HepG2 (cell line): Measurements from ENCODE around the gene KSR1. TPM values are rescaled to one million over a fixed set of nuclear protein-coding genes. Genes with fewer than 3 reads are reported as not detected.
A peak's percentile ranks its signal among the peaks of the same experiment; 100 is the strongest.

Experiments
- ATAC-seq: fragments of 200-7000 bp; cut with Tn5 transposase; 3 replicates; pipeline ENCODE4 v1.9.1; 2020; ENCODE audit warnings: mild to moderate bottlenecking, moderate library complexity
- BruUV-seq: library from RNA; stranded (reverse); fragments of 400-500 nt; replicated peaks from 2 replicates; lab custom pipeline; 2021; lab: Mats Ljungman, UMichigan
- CTCF ChIA-PET: fragments of 300-600 bp; formaldehyde crosslinking; extraction: SDS; loops from one replicate; lab custom pipeline; 2021; ENCODE audit warnings: low total read pairs, inconsistent platforms, low intra/inter-chr PET ratio; lab: Yijun Ruan, JAX
- POLR2A ChIA-PET: fragments of 350-600 bp; sonication (Branson Sonifier 250); formaldehyde crosslinking; loops from one replicate; lab custom pipeline; 2020; ENCODE audit warnings: antibody characterized with exemption, inconsistent platforms; lab: Yijun Ruan, JAX
- DNase-seq: peaks from one replicate; pipeline ENCODE4 v3.0.0-alpha.2; 2015; ENCODE audit warnings: low spot score
- FAIRE-seq: peaks from 3 replicates; lab custom pipeline; 2011; peaks lifted over from hg19 to GRCh38; lab: Jason Lieb, UNC
- H2AFZ ChIP-seq: one replicate; pipeline ENCODE4 v1.6.1; 2011; ENCODE audit warnings: low read length, inconsistent platforms
- H3K27ac ChIP-seq: fragments of 300-600 bp; 3 replicates; pipeline ENCODE4 v1.8.0; 2011; ENCODE audit warnings: mixed run types, mild to moderate bottlenecking, mixed read lengths, low read length, inconsistent platforms; ENCODE audit not compliant: insufficient read depth; ENCODE audit errors: extremely low read length
- H3K27me3 ChIP-seq, 2 experiments: fragments of 200-600 bp in 1 of 2; 2 replicates in 1 of 2; 3 replicates in 1 of 2; pipeline versions ENCODE4 v1.6.0 to v1.8.0; 2011; ENCODE audit warnings: low read length in 2 of 2, mild to moderate bottlenecking in 2 of 2, moderate library complexity in 2 of 2, inconsistent platforms in 1 of 2; ENCODE audit not compliant: insufficient read depth in 2 of 2, control insufficient read depth in 1 of 2
- H3K36me3 ChIP-seq, 2 experiments: fragments of 200-600 bp in 1 of 2; replicated peaks in 1 of 2; 2 replicates in 1 of 2; 3 replicates in 1 of 2; pipeline versions ENCODE4 v1.5.1 to v1.8.0; 2011; ENCODE audit warnings: low read length in 2 of 2, inconsistent platforms in 1 of 2; ENCODE audit not compliant: insufficient read depth in 2 of 2, control insufficient read depth in 1 of 2
- H3K4me1 ChIP-seq: 2 replicates; pipeline ENCODE4 v1.5.1; 2012; ENCODE audit warnings: low read length, inconsistent platforms; ENCODE audit not compliant: insufficient read depth
- H3K4me2 ChIP-seq: 2 replicates; pipeline ENCODE4 v1.6.0; 2011; ENCODE audit warnings: low read depth, low read length, inconsistent platforms
- H3K4me3 ChIP-seq, 3 experiments: fragments of 200-600 bp in 1 of 3; sonication (generic), shearing (Covaris generic) in 1 of 3; replicated peaks in 1 of 3; 2 replicates each; pipeline ENCODE4 v1.5.1; 2011 to 2016; ENCODE audit warnings: low read length in 3 of 3, inconsistent platforms in 2 of 3, low read depth in 2 of 3, mild to moderate bottlenecking in 2 of 3, control low read depth in 1 of 3, mixed read lengths in 1 of 3; ENCODE audit not compliant: insufficient read depth in 1 of 3
- H3K79me2 ChIP-seq: one replicate; pipeline ENCODE4 v1.6.1; 2011; ENCODE audit warnings: low read length, inconsistent platforms; ENCODE audit not compliant: insufficient read depth
- H3K9ac ChIP-seq: 2 replicates; pipeline ENCODE4 v1.6.0; 2011; ENCODE audit warnings: mild to moderate bottlenecking, low read depth, low read length, inconsistent platforms; ENCODE audit not compliant: insufficient read depth
- H3K9me3 ChIP-seq: 2 replicates; pipeline ENCODE4 v1.5.1; 2012; ENCODE audit warnings: mild to moderate bottlenecking, low read length
- H4K20me1 ChIP-seq: 2 replicates; pipeline ENCODE4 v1.6.0; 2011; ENCODE audit warnings: inconsistent platforms, mild to moderate bottlenecking, low read length, moderate library complexity; ENCODE audit not compliant: insufficient read depth
- HNRNPL ChIP-seq: fragments of 200-400 bp; formaldehyde crosslinking; IDR thresholded peaks from 2 replicates; pipeline ENCODE4 v1.6.1; 2017; ENCODE audit warnings: mild to moderate bottlenecking, low read depth, low read length
- HOXA3 ChIP-seq: sonication (generic); formaldehyde crosslinking; IDR thresholded peaks from 2 replicates; pipeline ENCODE4 v1.5.0; 2020; ENCODE audit warnings: missing genetic modification reagents
- ZNF280D ChIP-seq: sonication (generic); formaldehyde crosslinking; IDR thresholded peaks from 2 replicates; pipeline ENCODE4 v1.5.1; 2020; ENCODE audit warnings: mild to moderate bottlenecking, missing genetic modification reagents
- ZNF83 ChIP-seq: sonication (generic); formaldehyde crosslinking; IDR thresholded peaks from 2 replicates; pipeline ENCODE4 v1.4.0; 2020; ENCODE audit warnings: missing genetic modification reagents, mild to moderate bottlenecking, borderline replicate concordance
- WGBS: methylation state at CpG from one replicate; pipeline ENCODE4 v1.1.6; 2017; ENCODE audit warnings: low lambda C conversion rate; 5-methylcytosine and 5-hydroxymethylcytosine counted together
- in situ Hi-C: cut with HindIII; loops from 2 replicates; pipeline ENCODE4 v1.10.0; 2017; ENCODE audit warnings: low pct_unique_long_range_greater_than_20kb; ENCODE audit not compliant: extremely low pct_ligation_motif_present
- intact Hi-C: fragments of 100-400 bp; cut with micrococcal nuclease; formaldehyde crosslinking; loops from one replicate; pipeline ENCODE4 v1.10.0; 2022; ENCODE audit not compliant: unreplicated experiment
- polyA plus RNA-seq, 8 experiments: library from polyadenylated mRNA; depleted of rRNA in 3 of 8; stranded (reverse) in 7 of 8; unstranded in 1 of 8; fragments of >200 nt; fragmentation: Illumina TruSeq in 4 of 8; extraction: Trizol in 4 of 8; gene quantifications; 2 replicates each; pipeline versions ENCODE4 v1.2.1 to v1.2.3, GENCODE V29; 2011 to 2016; ENCODE audit warnings: low read depth in 4 of 8, missing spikeins in 1 of 8, mixed read lengths in 1 of 8; ENCODE audit not compliant: insufficient read depth in 1 of 8
- total RNA-seq, 5 experiments: library from RNA; depleted of rRNA; stranded (reverse); fragments of >200 nt; fragmentation: Illumina TruSeq; extraction: Trizol; gene quantifications; 2 replicates each; pipeline ENCODE4 v1.2.3, GENCODE V29; 2016; ENCODE audit warnings: low read depth in 1 of 5

KSR1 gene
- total and polyA plus RNA-seq, 2 of the 13 experiments (the other 11 are each of a cell fraction or from before 2014, with no cell fraction given): 10.1 to 16.6 TPM

GRCh38 chr17:27555339-27555738, 99.1 kb downstream of the KSR1 start (continued):
- TF ChIP-seq ZNF280D (no peak), HOXA3 (CRISPR knock-in tag) (no peak)

GRCh38 chr17:27558341-27558740, 102.1 kb downstream of the KSR1 start:
- Histone ChIP-seq H3K27ac (peak overlapping the region; percentile 75), H2AFZ (no peak overlapping the region), H3K4me3 (peak overlapping the region in 2 of 3 experiments; percentile 0 to 6; a peak in 1 of 6 replicates), H3K9me3 (no peaks in the 10 kb centered on the region), H3K9ac (peak overlapping the region; percentile 6; the same call in 1 of the 2 replicates), H4K20me1 (no peaks in the 10 kb centered on the region), H3K4me1 (peaks cover 60% of the 10 kb centered on the region), H3K4me2 (peak overlapping the region; percentile 89), H3K79me2 (peaks cover 1% of the 10 kb centered on the region), H3K36me3 (peaks cover 0 to 14% of the 10 kb centered on the region in 2 experiments; a peak in 2 of 5 replicates), H3K27me3 (no peaks in the 10 kb centered on the region)
- BruUV-seq: no TSS peak
- ChIA-PET POLR2A (interaction anchor here (1.6 to 3.4 kb wide), 3 partner anchors 20 to 63 kb away, joined by 5 to 33 read pairs (median 14); no protein-coding TSS in a partner anchor), CTCF (interaction anchor here (1.2 kb wide), 1 partner anchor 64 kb away, joined by 3 read pairs; no protein-coding TSS in a partner anchor)
- DNase-seq: no peak
- in situ Hi-C loops (loop anchor here (5.0 kb wide), 1 partner anchor 61 kb away; no protein-coding TSS in a partner anchor), intact Hi-C loops (loop anchor here (1.0 kb wide), 1 partner anchor 26 kb away; no protein-coding TSS in a partner anchor)
- ATAC-seq: no peak
- no peak for FAIRE-seq
- TF ChIP-seq ZNF83 (no peak), HNRNPL (0 out of 2 replicates have a peak, but pooled peaks have one; percentile 66)
- WGBS: 37% methylated on average over 4 of the region's 5 CpGs
